Neural cell (in vitro differentiated cells): ENCODE measurements around the gene CHPF. TPM values are rescaled to one million over a fixed set of nuclear protein-coding genes. Genes with fewer than 3 reads are reported as not detected.

ENCODE experiments used
- H2AFZ ChIP-seq: fragments of 200-600, 300-800 bp; sonication (generic), shearing (Covaris generic); 2 replicates; pipeline ENCODE4 v1.6.0; 2014; ENCODE audit warnings: low read depth, mild to moderate bottlenecking, antibody characterized with exemption, low read length, moderate library complexity
- H3F3A ChIP-seq: fragments of 200-600 bp; shearing (Covaris generic); 2 replicates; pipeline ENCODE4 v1.6.1; 2016; ENCODE audit warnings: mild to moderate bottlenecking, moderate library complexity, mixed read lengths, antibody characterized with exemption, low read length; ENCODE audit not compliant: insufficient read depth, poor library complexity, severe bottlenecking
- H3K27ac ChIP-seq: fragments of 200-600, 300-800 bp; sonication (generic), shearing (Covaris generic); 2 replicates; pipeline ENCODE4 v1.5.1; 2014; ENCODE audit warnings: mild to moderate bottlenecking, low read length, moderate library complexity
- H3K27me3 ChIP-seq: fragments of 300-800, 200-600 bp; sonication (generic), shearing (Covaris generic); 2 replicates; pipeline ENCODE4 v1.6.0; 2014; ENCODE audit warnings: mild to moderate bottlenecking, low read depth, low read length, moderate library complexity; ENCODE audit not compliant: insufficient read depth
- H3K36me3 ChIP-seq: fragments of 300-800, 200-600 bp; sonication (generic), shearing (Covaris generic); 2 replicates; pipeline ENCODE4 v1.5.1; 2014; ENCODE audit warnings: mild to moderate bottlenecking, antibody characterized with exemption, low read length, moderate library complexity; ENCODE audit not compliant: insufficient read depth
- H3K4me2 ChIP-seq: fragments of 300-800, 200-600 bp; sonication (generic), shearing (Covaris generic); 2 replicates; pipeline ENCODE4 v1.6.0; 2014; ENCODE audit warnings: mild to moderate bottlenecking, low read length
- H3K4me3 ChIP-seq: fragments of 300-800, 200-600 bp; sonication (generic), shearing (Covaris generic); 2 replicates; pipeline ENCODE4 v1.5.1; 2014; ENCODE audit warnings: mild to moderate bottlenecking, low read length, moderate library complexity
- H3K79me2 ChIP-seq: fragments of 200-600 bp; shearing (Covaris generic); replicated peaks from 2 replicates; pipeline ENCODE4 v1.6.0; 2014; ENCODE audit warnings: mild to moderate bottlenecking, low read length, moderate library complexity; ENCODE audit not compliant: insufficient read depth
- H3K9ac ChIP-seq: fragments of 300-800, 200-600 bp; sonication (generic), shearing (Covaris generic); 2 replicates; pipeline ENCODE4 v1.6.1; 2016; ENCODE audit warnings: mild to moderate bottlenecking, low read length, mixed read lengths
- H3K9me2 ChIP-seq: fragments of 200-600 bp; shearing (Covaris generic); 2 replicates; pipeline ENCODE4 v1.6.1; 2016; ENCODE audit warnings: mild to moderate bottlenecking, low read length, mixed read lengths; ENCODE audit not compliant: insufficient read depth
- H3K9me3 ChIP-seq: fragments of 200-600, 300-800 bp; sonication (generic), shearing (Covaris generic); 2 replicates; pipeline ENCODE4 v1.6.1; 2016; ENCODE audit warnings: mild to moderate bottlenecking, mixed run types, low read length, moderate library complexity, mixed read lengths
- H4K20me1 ChIP-seq: fragments of 200-600 bp; shearing (Covaris generic); 2 replicates; pipeline ENCODE4 v1.6.1; 2016; ENCODE audit warnings: mild to moderate bottlenecking, mixed run types; ENCODE audit not compliant: insufficient read depth
- CTCF ChIP-seq: fragments of 450-650 bp; IDR thresholded peaks from 2 replicates; pipeline ENCODE4 v1.5.1; 2014; ENCODE audit warnings: antibody characterized with exemption, mild to moderate bottlenecking, moderate library complexity; ENCODE audit not compliant: poor library complexity, severe bottlenecking
- EP300 ChIP-seq: fragments of 450-650 bp; conservative IDR thresholded peaks from 2 replicates; pipeline ENCODE4 v1.6.1; 2014; ENCODE audit warnings: antibody characterized with exemption, mild to moderate bottlenecking, moderate library complexity; ENCODE audit not compliant: poor library complexity, severe bottlenecking
- EZH2 ChIP-seq: fragments of 200-600, 300-800 bp; shearing (Covaris generic), sonication (generic); IDR thresholded peaks from 2 replicates; pipeline ENCODE4 v1.6.1; 2014; ENCODE audit warnings: antibody characterized with exemption, low read length, borderline replicate concordance, mild to moderate bottlenecking; ENCODE audit not compliant: insufficient read depth, poor library complexity, severe bottlenecking
- MXI1 ChIP-seq: fragments of 450-650 bp; conservative IDR thresholded peaks from 2 replicates; pipeline ENCODE4 v1.6.1; 2014; ENCODE audit warnings: antibody characterized with exemption, mild to moderate bottlenecking; ENCODE audit not compliant: poor library complexity, severe bottlenecking
- POLR2AphosphoS5 ChIP-seq: IDR thresholded peaks from 2 replicates; pipeline ENCODE4 v1.6.1; 2012
- REST ChIP-seq: IDR thresholded peaks from 2 replicates; pipeline ENCODE4 v1.6.1; 2012; ENCODE audit warnings: borderline replicate concordance
- SMC3 ChIP-seq: fragments of 450-650 bp; conservative IDR thresholded peaks from 2 replicates; pipeline ENCODE4 v1.6.1; 2014; ENCODE audit warnings: antibody characterized with exemption, mild to moderate bottlenecking, moderate library complexity; ENCODE audit not compliant: poor library complexity
- TAF1 ChIP-seq: IDR thresholded peaks from 2 replicates; pipeline ENCODE4 v1.6.1; 2012; ENCODE audit warnings: low read depth
- polyA plus RNA-seq: library from polyadenylated mRNA; depleted of rRNA; stranded (reverse); fragments of >200 nt; gene quantifications from 2 replicates; pipeline ENCODE4 v1.2.3, GENCODE V29; 2014

CHPF gene
- polyA plus RNA-seq, 1 donor from 2014 or later, result 28.6 TPM

DNA sequence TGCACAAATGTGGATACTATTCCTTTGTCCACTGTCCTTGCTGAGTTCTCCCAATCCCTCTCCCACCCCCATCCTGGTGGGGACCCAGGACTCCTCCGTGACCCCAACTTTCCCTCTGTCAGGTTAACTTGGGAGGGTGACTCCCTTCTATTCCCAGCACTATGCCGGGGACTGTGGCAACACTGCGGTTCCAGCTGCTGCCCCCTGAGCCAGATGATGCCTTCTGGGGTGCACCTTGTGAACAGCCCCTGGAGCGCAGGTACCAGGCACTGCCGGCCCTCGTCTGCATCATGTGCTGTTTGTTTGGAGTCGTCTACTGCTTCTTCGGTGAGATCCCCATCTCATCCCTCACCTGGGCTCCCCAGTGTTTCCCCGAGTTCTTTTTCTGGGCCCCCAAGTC lies 958 bp upstream of the CHPF start:
- H3K27ac ChIP-seq, result peak overlapping the region; percentile 89
- no peaks in the 10 kb centered on the region for H3K9me3 ChIP-seq
- H3K79me2 ChIP-seq, result peaks cover 17% of the 10 kb centered on the region
- no peaks in the 10 kb centered on the region for H3F3A ChIP-seq
- peak overlapping the region; percentile 97 for H3K9ac ChIP-seq
- TF ChIP-seq EP300 (no peak), POLR2AphosphoS5 (peak; percentile 35), CTCF (no peak), REST (no peak)
- H3K9me2 ChIP-seq, result no peaks in the 10 kb centered on the region
- peak overlapping the region; percentile 90 for H3K4me3 ChIP-seq
- peak overlapping the region; percentile 73 for H2AFZ ChIP-seq
- H4K20me1 ChIP-seq, result peaks cover 2% of the 10 kb centered on the region
- peaks cover 5% of the 10 kb centered on the region for H3K36me3 ChIP-seq
- H3K4me2 ChIP-seq, result peak overlapping the region; percentile 90
- H3K27me3 ChIP-seq, result no peaks in the 10 kb centered on the region

GRCh38 chr2:219542931-219543595 lies 546 bp downstream of the CHPF start:
- peak overlapping the region; percentile 40 for H2AFZ ChIP-seq
- no peaks in the 10 kb centered on the region for H3K9me2 ChIP-seq
- H3K27me3 ChIP-seq, result no peaks in the 10 kb centered on the region
- TF ChIP-seq TAF1, result no peak
- TF ChIP-seq REST, result no peak
- TF ChIP-seq SMC3, result peak; percentile 38
- TF ChIP-seq POLR2AphosphoS5, result no peak
- TF ChIP-seq EP300, result no peak
- peak; percentile 39 for TF ChIP-seq MXI1
- TF ChIP-seq CTCF, result peak; percentile 47
- TF ChIP-seq EZH2, result no peak
- peak overlapping the region; percentile 90 for H3K4me3 ChIP-seq
- H4K20me1 ChIP-seq, result peaks cover 2% of the 10 kb centered on the region
- H3K36me3 ChIP-seq, result peaks cover 5% of the 10 kb centered on the region
- no peaks in the 10 kb centered on the region for H3K9me3 ChIP-seq
- peak overlapping the region; percentile 97 for H3K9ac ChIP-seq
- H3K79me2 ChIP-seq, result peaks cover 17% of the 10 kb centered on the region
- peak overlapping the region; percentile 87 for H3K4me2 ChIP-seq
- no peaks in the 10 kb centered on the region for H3F3A ChIP-seq
- peak overlapping the region; percentile 89 for H3K27ac ChIP-seq
